GM12878 (cell line): ENCODE results near the gene TNFSF11. TPM values are rescaled to one million over a fixed set of nuclear protein-coding genes. Genes with fewer than 3 reads are reported as not detected.

Experiments
- ATAC-seq: fragments of 200-7000 bp; cut with Tn5 transposase; 3 replicates; pipeline ENCODE4 v1.9.1; 2020; ENCODE audit warnings: mild to moderate bottlenecking, moderate library complexity
- BruUV-seq: library from RNA; stranded (reverse); fragments of 400-500 nt; replicated peaks from 2 replicates; lab custom pipeline; 2021; lab: Mats Ljungman, UMichigan
- CTCF ChIA-PET: fragments of 300-600 bp; sonication (Branson Sonifier 250); formaldehyde crosslinking; extraction: SDS; loops from one replicate; lab custom pipeline; 2021; ENCODE audit warnings: inconsistent platforms; lab: Yijun Ruan, JAX
- POLR2A ChIA-PET: fragments of 350-600 bp; formaldehyde crosslinking; extraction: SDS; loops from one replicate; lab custom pipeline; 2021; ENCODE audit warnings: inconsistent platforms; lab: Charles Lee
- RAD21 ChIA-PET: fragments of 300-600 bp; sonication (Branson Sonifier 250); formaldehyde crosslinking; loops from one replicate; lab custom pipeline; 2023; ENCODE audit warnings: antibody characterized with exemption; ENCODE audit not compliant: unreplicated experiment; lab: Charles Lee
- SMC1A ChIA-PET: fragments of 300-600 bp; sonication (Branson Sonifier 250); formaldehyde crosslinking; loops from one replicate; lab custom pipeline; 2023; ENCODE audit not compliant: unreplicated experiment, uncharacterized antibody; lab: Charles Lee
- DNase-seq: peaks from one replicate; pipeline ENCODE4 v3.0.0-alpha.2; 2011; ENCODE audit warnings: low read depth, low spot score
- FAIRE-seq: peaks from 3 replicates; lab custom pipeline; 2011; peaks lifted over from hg19 to GRCh38; lab: Jason Lieb, UNC
- H2AFZ ChIP-seq: 2 replicates; pipeline ENCODE4 v1.6.0; 2011; ENCODE audit warnings: low read depth, low read length, control low read depth; ENCODE audit not compliant: control insufficient read depth
- H3K27ac ChIP-seq: 2 replicates; pipeline ENCODE4 v1.5.1; 2011; ENCODE audit warnings: control low read depth; ENCODE audit not compliant: control insufficient read depth, insufficient read depth
- H3K27me3 ChIP-seq, 2 experiments: replicated peaks in 1 of 2; 2 replicates each; pipeline versions ENCODE4 v1.6.0 to v1.6.1; 2011; ENCODE audit warnings: low read length in 1 of 2; ENCODE audit not compliant: control insufficient read depth in 2 of 2, insufficient read depth in 2 of 2
- H3K36me3 ChIP-seq, 2 experiments: 2 replicates each; pipeline ENCODE4 v1.5.1; 2011; ENCODE audit warnings: low read length in 1 of 2; ENCODE audit not compliant: control insufficient read depth in 2 of 2, insufficient read depth in 2 of 2
- H3K4me1 ChIP-seq: 2 replicates; pipeline ENCODE4 v1.6.1; 2011; ENCODE audit warnings: mild to moderate bottlenecking, low read length, moderate library complexity, mixed read lengths; ENCODE audit not compliant: control insufficient read depth, insufficient read depth
- H3K4me2 ChIP-seq: 2 replicates; pipeline ENCODE4 v1.6.0; 2011; ENCODE audit warnings: control low read depth; ENCODE audit not compliant: control insufficient read depth, insufficient read depth
- H3K4me3 ChIP-seq: fragments of 200-600 bp; sonication (generic); 2 replicates; pipeline ENCODE4 v1.5.1; 2016
- H3K79me2 ChIP-seq: 2 replicates; pipeline ENCODE4 v1.6.0; 2011; ENCODE audit warnings: low read length; ENCODE audit not compliant: control insufficient read depth, insufficient read depth
- H3K9ac ChIP-seq: 2 replicates; pipeline ENCODE4 v1.8.0; 2011; ENCODE audit warnings: low read length, control low read depth, mixed read lengths; ENCODE audit not compliant: control insufficient read depth, insufficient read depth
- H3K9me3 ChIP-seq: replicated peaks from 3 replicates; pipeline ENCODE4 v1.5.1; 2011; ENCODE audit warnings: mild to moderate bottlenecking, low read length; ENCODE audit not compliant: control insufficient read depth, insufficient read depth
- H4K20me1 ChIP-seq: 2 replicates; pipeline ENCODE4 v1.6.0; 2011; ENCODE audit not compliant: control insufficient read depth, insufficient read depth
- BMI1 ChIP-seq: fragments of 450-650 bp; IDR thresholded peaks from 2 replicates; pipeline ENCODE4 v1.6.1; 2016; ENCODE audit warnings: mild to moderate bottlenecking, moderate library complexity, borderline replicate concordance
- GATAD2B ChIP-seq: fragments of 450-650 bp; conservative IDR thresholded peaks from 2 replicates; pipeline ENCODE4 v1.6.1; 2017; ENCODE audit warnings: low read depth, mild to moderate bottlenecking, moderate library complexity
- HCFC1 ChIP-seq: fragments of 150-350 bp; IDR thresholded peaks from 2 replicates; pipeline ENCODE4 v1.6.1; 2014; ENCODE audit warnings: low read length
- MYC ChIP-seq: IDR thresholded peaks from 2 replicates; pipeline ENCODE4 v1.6.1; 2011; ENCODE audit warnings: mild to moderate bottlenecking, low read length, moderate library complexity, inconsistent platforms; ENCODE audit not compliant: insufficient read depth, insufficient replicate concordance, insufficient read length, severe bottlenecking
- POLR2AphosphoS2 ChIP-seq: IDR thresholded peaks from 2 replicates; pipeline ENCODE4 v1.6.1; 2011; ENCODE audit warnings: low read depth, mild to moderate bottlenecking, low read length, improper control_type of control experiment, moderate library complexity
- SREBF2 ChIP-seq: IDR thresholded peaks from 2 replicates; pipeline ENCODE4 v1.6.1; 2012; ENCODE audit warnings: mild to moderate bottlenecking, low read length
- STAT3 ChIP-seq: IDR thresholded peaks from 2 replicates; pipeline ENCODE4 v1.6.1; 2011; ENCODE audit warnings: low read depth, low read length, improper control_type of control experiment
- SUZ12 ChIP-seq: fragments of 200-600 bp; sonication (generic); IDR thresholded peaks from one replicate; pipeline ENCODE4 v1.6.1; 2018; ENCODE audit warnings: antibody characterized with exemption, mild to moderate bottlenecking; ENCODE audit not compliant: unreplicated experiment
- WGBS: methylation state at CpG from one replicate; pipeline ENCODE4 v1.1.6; 2016; ENCODE audit warnings: low lambda C conversion rate; ENCODE audit not compliant: insufficient replicate concordance, insufficient coverage; ENCODE audit errors: missing lambda C conversion rate; 5-methylcytosine and 5-hydroxymethylcytosine counted together
- in situ Hi-C: fragments of 300-500 bp; cut with MboI; formaldehyde crosslinking; loops from 9 replicates; pipeline ENCODE4 v1.14.3; 2018; ENCODE audit warnings: mixed read lengths
- intact Hi-C: fragments of 100-400 bp; cut with micrococcal nuclease; formaldehyde crosslinking; loops from one replicate; pipeline ENCODE4 v1.14.2; 2022; ENCODE audit not compliant: unreplicated experiment
- polyA plus RNA-seq, 11 experiments: library from polyadenylated mRNA; depleted of rRNA in 4 of 11; unstranded in 6 of 11; stranded (reverse) in 5 of 11; fragments of >200 nt; fragmentation: Nextera tagmentation in 4 of 11; fragmentation: Illumina TruSeq in 1 of 11; extraction: Ambion mirVana in 4 of 11; extraction: Trizol in 1 of 11; gene quantifications; 1 replicate in 1 of 11; 2 replicates in 10 of 11; pipeline versions ENCODE4 v1.2.1 to v1.2.3, GENCODE V29; 2011 to 2016; ENCODE audit warnings: inconsistent platforms in 2 of 11, missing spikeins in 2 of 11, low read depth in 1 of 11
- total RNA-seq, 4 experiments: library from RNA; depleted of rRNA in 3 of 4; stranded (reverse); fragments of >200 nt in 3 of 4; fragmentation: Illumina TruSeq in 1 of 4; extraction: Trizol in 1 of 4; gene quantifications; 2 replicates each; pipeline versions ENCODE4 v1.2.1 to v1.2.3, GENCODE V29; 2013 to 2021
- TF ChIP-seq, protein P1 (sequence below): fragments of 150-350 bp; IDR thresholded peaks from 2 replicates; pipeline ENCODE4 v1.6.1; 2014; ENCODE audit warnings: mild to moderate bottlenecking, low read depth, low read length
- TF ChIP-seq, protein P2 (sequence below): fragments of 450-650 bp; IDR thresholded peaks from 2 replicates; pipeline ENCODE4 v1.6.1; 2017; ENCODE audit warnings: mild to moderate bottlenecking, low read depth, inconsistent platforms; ENCODE audit not compliant: poor library complexity, severe bottlenecking

Gene TNFSF11
- total and polyA plus RNA-seq, 10 of the 15 experiments (the other 5 are each of a cell fraction or from before 2014, with no cell fraction given): 0.86 to 14.8 (median 10.0) TPM

DNA sequence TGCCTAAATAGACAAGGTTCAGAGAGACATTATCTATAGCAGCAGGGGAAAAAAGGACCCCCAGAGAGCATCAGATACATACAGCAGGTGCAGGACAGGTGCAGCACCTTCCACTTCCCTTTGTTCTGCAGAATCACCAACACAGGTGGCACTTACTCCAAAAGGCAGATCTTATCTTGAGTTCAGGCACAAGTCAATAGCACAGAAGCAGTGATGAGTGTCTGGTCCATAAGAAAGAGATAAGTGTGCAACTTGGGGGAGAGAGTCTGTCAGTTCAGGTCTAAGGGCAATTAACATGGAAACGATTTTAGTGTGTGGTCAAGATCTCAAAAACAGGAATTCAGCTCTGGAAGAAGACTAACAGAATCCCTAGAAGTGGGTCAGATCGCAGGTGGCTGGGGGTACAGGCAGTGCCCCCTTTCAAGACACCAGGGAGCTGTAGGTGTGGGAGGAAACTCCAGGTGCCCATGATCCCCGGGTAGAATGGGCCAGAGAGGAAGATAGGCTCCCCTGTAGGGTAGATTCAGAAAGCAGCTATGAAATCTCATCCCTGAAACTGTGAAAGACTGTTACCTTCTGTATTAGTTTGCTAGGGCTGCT lies 40.6 kb downstream of the TNFSF11 start:
- no peaks in the 10 kb centered on the region for H3K79me2 ChIP-seq
- H3K9ac ChIP-seq: no peak overlapping the region
- SMC1A ChIA-PET: no interaction called here
- FAIRE-seq: no peak
- WGBS: 50% methylated on average over 3 of the region's 3 CpGs
- in situ Hi-C loops: no loop called here
- H3K27ac ChIP-seq: no peak overlapping the region
- ATAC-seq: no peak
- H3K36me3 ChIP-seq: no peaks in the 10 kb centered on the region
- CTCF ChIA-PET: interaction anchor here (1.3 kb wide), 1 partner anchor 13 kb away, joined by 3 read pairs; no protein-coding TSS in a partner anchor
- no peaks in the 10 kb centered on the region for H4K20me1 ChIP-seq
- no peaks in the 10 kb centered on the region for H3K4me1 ChIP-seq
- RAD21 ChIA-PET: no interaction called here
- no peak for DNase-seq
- no peak overlapping the region for H3K4me3 ChIP-seq
- no peaks in the 10 kb centered on the region for H3K27me3 ChIP-seq
- H2AFZ ChIP-seq: no peak overlapping the region
- intact Hi-C loops: no loop called here
- TF ChIP-seq HCFC1: no peak
- TF ChIP-seq, protein P1, sequence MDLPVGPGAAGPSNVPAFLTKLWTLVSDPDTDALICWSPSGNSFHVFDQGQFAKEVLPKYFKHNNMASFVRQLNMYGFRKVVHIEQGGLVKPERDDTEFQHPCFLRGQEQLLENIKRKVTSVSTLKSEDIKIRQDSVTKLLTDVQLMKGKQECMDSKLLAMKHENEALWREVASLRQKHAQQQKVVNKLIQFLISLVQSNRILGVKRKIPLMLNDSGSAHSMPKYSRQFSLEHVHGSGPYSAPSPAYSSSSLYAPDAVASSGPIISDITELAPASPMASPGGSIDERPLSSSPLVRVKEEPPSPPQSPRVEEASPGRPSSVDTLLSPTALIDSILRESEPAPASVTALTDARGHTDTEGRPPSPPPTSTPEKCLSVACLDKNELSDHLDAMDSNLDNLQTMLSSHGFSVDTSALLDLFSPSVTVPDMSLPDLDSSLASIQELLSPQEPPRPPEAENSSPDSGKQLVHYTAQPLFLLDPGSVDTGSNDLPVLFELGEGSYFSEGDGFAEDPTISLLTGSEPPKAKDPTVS: no peak
- TF ChIP-seq SUZ12: no peak
- TF ChIP-seq BMI1: no peak
- no peak for TF ChIP-seq STAT3
- H3K9me3 ChIP-seq: no peaks in the 10 kb centered on the region
- no peak overlapping the region for H3K4me2 ChIP-seq
- POLR2A ChIA-PET: no interaction called here
- no TSS peak for BruUV-seq

DNA sequence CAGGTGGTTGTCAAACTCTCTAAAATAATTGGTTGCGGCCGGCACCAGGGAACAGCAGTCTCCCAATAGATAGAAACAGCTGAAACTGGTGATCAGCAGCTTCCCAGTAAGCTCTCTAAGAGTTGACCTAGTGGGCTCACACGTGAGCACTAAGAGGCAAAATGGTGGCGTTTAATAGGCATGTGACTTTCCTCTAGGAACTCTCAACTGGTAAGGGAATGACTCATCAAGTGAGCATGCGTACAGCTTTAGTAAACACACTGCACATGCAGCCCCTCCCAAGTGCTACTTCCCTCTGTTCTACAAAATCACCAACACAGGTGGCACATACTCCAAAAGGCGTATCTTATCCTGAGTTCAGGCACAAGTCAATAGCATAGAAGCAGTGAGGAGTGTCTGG lies 41.7 kb downstream of the TNFSF11 start:
- ChIA-PET SMC1A (interaction anchor here (1.1 kb wide), 1 partner anchor 14 kb away, joined by 3 read pairs; no protein-coding TSS in a partner anchor), POLR2A (no interaction called here), RAD21 (no interaction called here), CTCF (interaction anchor here (0.6 kb wide), 1 partner anchor 518 kb away, joined by 4 read pairs; no protein-coding TSS in a partner anchor)
- no TSS peak for BruUV-seq
- Histone ChIP-seq H3K27ac (no peak overlapping the region), H3K79me2 (no peaks in the 10 kb centered on the region), H3K36me3 (no peaks in the 10 kb centered on the region), H4K20me1 (no peaks in the 10 kb centered on the region), H3K4me1 (no peaks in the 10 kb centered on the region), H3K9ac (no peak overlapping the region), H3K27me3 (no peaks in the 10 kb centered on the region), H3K9me3 (no peaks in the 10 kb centered on the region), H2AFZ (no peak overlapping the region), H3K4me3 (no peak overlapping the region), H3K4me2 (no peak overlapping the region)
- 70% methylated on average over 6 of the region's 6 CpGs for WGBS
- no peak for ATAC-seq
- no peak for FAIRE-seq
- DNase-seq: no peak
- in situ Hi-C loops (no loop called here), intact Hi-C loops (no loop called here)
- TF ChIP-seq GATAD2B (no peak), MYC (no peak), SUZ12 (no peak), SREBF2 (no peak), POLR2AphosphoS2 (no peak)
- TF ChIP-seq, protein P2, sequence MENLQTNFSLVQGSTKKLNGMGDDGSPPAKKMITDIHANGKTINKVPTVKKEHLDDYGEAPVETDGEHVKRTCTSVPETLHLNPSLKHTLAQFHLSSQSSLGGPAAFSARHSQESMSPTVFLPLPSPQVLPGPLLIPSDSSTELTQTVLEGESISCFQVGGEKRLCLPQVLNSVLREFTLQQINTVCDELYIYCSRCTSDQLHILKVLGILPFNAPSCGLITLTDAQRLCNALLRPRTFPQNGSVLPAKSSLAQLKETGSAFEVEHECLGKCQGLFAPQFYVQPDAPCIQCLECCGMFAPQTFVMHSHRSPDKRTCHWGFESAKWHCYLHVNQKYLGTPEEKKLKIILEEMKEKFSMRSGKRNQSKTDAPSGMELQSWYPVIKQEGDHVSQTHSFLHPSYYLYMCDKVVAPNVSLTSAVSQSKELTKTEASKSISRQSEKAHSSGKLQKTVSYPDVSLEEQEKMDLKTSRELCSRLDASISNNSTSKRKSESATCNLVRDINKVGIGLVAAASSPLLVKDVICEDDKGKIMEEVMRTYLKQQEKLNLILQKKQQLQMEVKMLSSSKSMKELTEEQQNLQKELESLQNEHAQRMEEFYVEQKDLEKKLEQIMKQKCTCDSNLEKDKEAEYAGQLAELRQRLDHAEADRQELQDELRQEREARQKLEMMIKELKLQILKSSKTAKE: no peak
